KOPT-K1 (cell line): ENCODE data around the gene MGAT5.
A peak's percentile ranks its signal among the peaks of the same experiment; 100 is the strongest.

Experiments
- H3K27ac ChIP-seq: fragments of 200-600 bp; sonication (generic); 2 replicates; pipeline ENCODE4 v1.5.1; 2016; ENCODE audit warnings: antibody characterized with exemption, mild to moderate bottlenecking, low read depth, low read length; ENCODE audit not compliant: poor library complexity, severe bottlenecking
- H3K36me3 ChIP-seq: fragments of 200-600 bp; sonication (generic); 2 replicates; pipeline ENCODE4 v1.5.1; 2017; ENCODE audit warnings: antibody characterized with exemption, mild to moderate bottlenecking, low read length, moderate library complexity; ENCODE audit not compliant: insufficient read depth
- H3K9me3 ChIP-seq: fragments of 200-600 bp; sonication (generic); 2 replicates; pipeline ENCODE4 v1.5.1; 2017; ENCODE audit warnings: antibody characterized with exemption, low read length, mild to moderate bottlenecking; ENCODE audit not compliant: insufficient read depth, poor library complexity, severe bottlenecking

Gene MGAT5

GRCh38 chr2:134257509-134257908 lies 3.6 kb downstream of the MGAT5 start:
- peak overlapping the region; percentile 67 for H3K27ac ChIP-seq

GRCh38 chr2:134257965-134258683 lies 4.3 kb downstream of the MGAT5 start:
- Histone ChIP-seq H3K9me3 (no peaks in the 10 kb centered on the region), H3K27ac (peak overlapping the region; percentile 67), H3K36me3 (peaks cover 7% of the 10 kb centered on the region; the same call in 1 of the 2 replicates)

More at GRCh38 chr2:134257509-134257908, 3.6 kb downstream of the MGAT5 start:
- no peaks in the 10 kb centered on the region for H3K9me3 ChIP-seq
- peaks cover 7% of the 10 kb centered on the region; the same call in 1 of the 2 replicates for H3K36me3 ChIP-seq

- H3K27ac ChIP-seq, result peak overlapping the region; percentile 67
- no peaks in the 10 kb centered on the region for H3K9me3 ChIP-seq
- peaks cover 7% of the 10 kb centered on the region; the same call in 1 of the 2 replicates for H3K36me3 ChIP-seq
Measured at GRCh38 chr2:134258684-134259388, 5.0 kb downstream of the MGAT5 start.

- Histone ChIP-seq H3K27ac (peak overlapping the region; percentile 67), H3K36me3 (peaks cover 4% of the 10 kb centered on the region; the same call in 1 of the 2 replicates), H3K9me3 (no peaks in the 10 kb centered on the region)
Measured at GRCh38 chr2:134259571-134259970, 5.7 kb downstream of the MGAT5 start.

GRCh38 chr2:134259994-134260393 lies 6.1 kb downstream of the MGAT5 start:
- no peaks in the 10 kb centered on the region for H3K36me3 ChIP-seq
- H3K27ac ChIP-seq, result peak overlapping the region; percentile 67

GRCh38 chr2:134260713-134261112 lies 6.8 kb downstream of the MGAT5 start:
- Histone ChIP-seq H3K27ac (peak overlapping the region; percentile 20), H3K36me3 (no peaks in the 10 kb centered on the region), H3K9me3 (no peaks in the 10 kb centered on the region)

More at GRCh38 chr2:134259994-134260393, 6.1 kb downstream of the MGAT5 start:
- H3K9me3 ChIP-seq, result no peaks in the 10 kb centered on the region

GRCh38 chr2:134261398-134262131 lies 7.7 kb downstream of the MGAT5 start:
- no peaks in the 10 kb centered on the region for H3K9me3 ChIP-seq
- H3K27ac ChIP-seq, result peak overlapping the region; percentile 20
- no peaks in the 10 kb centered on the region for H3K36me3 ChIP-seq

GRCh38 chr2:134262684-134263083 lies 8.8 kb downstream of the MGAT5 start:
- Histone ChIP-seq H3K36me3 (no peaks in the 10 kb centered on the region), H3K9me3 (no peaks in the 10 kb centered on the region), H3K27ac (peak overlapping the region; percentile 11)

GRCh38 chr2:134268265-134268664 lies 14.4 kb downstream of the MGAT5 start:
- Histone ChIP-seq H3K36me3 (peaks cover 5% of the 10 kb centered on the region), H3K27ac (no peak overlapping the region), H3K9me3 (no peaks in the 10 kb centered on the region)

GRCh38 chr2:134269230-134269629 lies 15.4 kb downstream of the MGAT5 start:
- Histone ChIP-seq H3K27ac (no peak overlapping the region), H3K9me3 (no peaks in the 10 kb centered on the region), H3K36me3 (peaks cover 5% of the 10 kb centered on the region)

- Histone ChIP-seq H3K36me3 (peaks cover 5% of the 10 kb centered on the region), H3K9me3 (no peaks in the 10 kb centered on the region), H3K27ac (no peak overlapping the region)
Measured at GRCh38 chr2:134269972-134270735, 16.3 kb downstream of the MGAT5 start.

- Histone ChIP-seq H3K9me3 (no peaks in the 10 kb centered on the region), H3K27ac (no peak overlapping the region), H3K36me3 (peaks cover 5% of the 10 kb centered on the region)
Measured at GRCh38 chr2:134271758-134272157, 17.9 kb downstream of the MGAT5 start.

GRCh38 chr2:134272806-134273205 lies 18.9 kb downstream of the MGAT5 start:
- no peak overlapping the region for H3K27ac ChIP-seq
- no peaks in the 10 kb centered on the region for H3K9me3 ChIP-seq
- H3K36me3 ChIP-seq, result peaks cover 5% of the 10 kb centered on the region

- H3K9me3 ChIP-seq, result no peaks in the 10 kb centered on the region
- H3K27ac ChIP-seq, result no peak overlapping the region
- peaks cover 5% of the 10 kb centered on the region for H3K36me3 ChIP-seq
Measured at GRCh38 chr2:134273256-134273983, 19.5 kb downstream of the MGAT5 start.
